HL-60/S4 treated with retinoic acid at 250 ng/mL for 4 days and 3 days (cell line): Measurements from ENCODE around the gene EXOC6B.

Source experiments
- in situ Hi-C: fragments of 300-500 bp; cut with MboI; formaldehyde crosslinking; loops from 2 replicates; pipeline ENCODE4 v1.7.0; 2022; ENCODE audit warnings: low sequenced_read_pairs

The EXOC6B gene

GRCh38 chr2:72183466-72183865, 642.4 kb downstream of the EXOC6B start:
- in situ Hi-C loops = no loop called here

- in situ Hi-C loops = no loop called here
These were observed 642.8 kb downstream of the EXOC6B start for GRCh38 chr2:72183016-72183415.

- in situ Hi-C loops = no loop called here
These were observed 643.3 kb downstream of the EXOC6B start for GRCh38 chr2:72182547-72182946.

GRCh38 chr2:72181616-72182015, 644.2 kb downstream of the EXOC6B start:
- in situ Hi-C loops = no loop called here

- in situ Hi-C loops = no loop called here
These were observed 645.5 kb downstream of the EXOC6B start for GRCh38 chr2:72180351-72180750.

GRCh38 chr2:72178551-72178950, 647.3 kb downstream of the EXOC6B start:
- in situ Hi-C loops = no loop called here

GRCh38 chr2:72176281-72176680, 649.6 kb downstream of the EXOC6B start:
- in situ Hi-C loops = no loop called here

GRCh38 chr2:72175636-72176035, 650.2 kb downstream of the EXOC6B start:
- in situ Hi-C loops = no loop called here

- in situ Hi-C loops = no loop called here
These were observed 652.1 kb downstream of the EXOC6B start for GRCh38 chr2:72173640-72174321.

GRCh38 chr2:72172478-72172877, 653.4 kb downstream of the EXOC6B start:
- in situ Hi-C loops = no loop called here

GRCh38 chr2:72166279-72166678, 659.6 kb downstream of the EXOC6B start:
- in situ Hi-C loops = no loop called here

- in situ Hi-C loops = no loop called here
These were observed 660.0 kb downstream of the EXOC6B start for GRCh38 chr2:72165792-72166191.

- in situ Hi-C loops = no loop called here
These were observed 663.3 kb downstream of the EXOC6B start for GRCh38 chr2:72162574-72162973.

- in situ Hi-C loops = no loop called here
These were observed 666.4 kb downstream of the EXOC6B start for GRCh38 chr2:72159211-72159993.

- in situ Hi-C loops = no loop called here
These were observed 667.7 kb downstream of the EXOC6B start for GRCh38 chr2:72157871-72158771.

GRCh38 chr2:72156872-72157271, 669.0 kb downstream of the EXOC6B start:
- in situ Hi-C loops = no loop called here

- in situ Hi-C loops = no loop called here
These were observed 670.1 kb downstream of the EXOC6B start for GRCh38 chr2:72155737-72156136.

GRCh38 chr2:72155151-72155550, 670.7 kb downstream of the EXOC6B start:
- in situ Hi-C loops = no loop called here

GRCh38 chr2:72154386-72154975, 671.4 kb downstream of the EXOC6B start:
- in situ Hi-C loops = no loop called here

GRCh38 chr2:72153924-72154323, 671.9 kb downstream of the EXOC6B start:
- in situ Hi-C loops = no loop called here
